H9 (cell line): ENCODE results near the gene EDARADD. TPM values are rescaled to one million over a fixed set of nuclear protein-coding genes. Genes with fewer than 3 reads are reported as not detected.
A peak's percentile ranks its signal among the peaks of the same experiment; 100 is the strongest.

Source experiments
- DNase-seq: peaks from one replicate; pipeline ENCODE4 v3.0.0-alpha.2; 2017
- H2AFZ ChIP-seq: one replicate; pipeline ENCODE4 v1.6.1; 2013; ENCODE audit warnings: mild to moderate bottlenecking, low read length, control low read depth, moderate library complexity
- H2AK5ac ChIP-seq: 2 replicates; pipeline ENCODE4 v1.6.1; 2013; ENCODE audit warnings: low read length, control low read depth, mixed read lengths; ENCODE audit not compliant: insufficient read length
- H2BK120ac ChIP-seq: one replicate; pipeline ENCODE4 v1.6.1; 2013; ENCODE audit warnings: low read depth, mild to moderate bottlenecking, low read length, control low read depth, inconsistent platforms; ENCODE audit not compliant: poor library complexity, severe bottlenecking
- H2BK12ac ChIP-seq: 2 replicates; pipeline ENCODE4 v1.6.1; 2013; ENCODE audit warnings: low read length, control low read depth, mixed read lengths, low read depth; ENCODE audit not compliant: insufficient read length
- H2BK15ac ChIP-seq: 2 replicates; pipeline ENCODE4 v1.6.1; 2013; ENCODE audit warnings: low read depth, low read length, control low read depth
- H2BK20ac ChIP-seq: one replicate; pipeline ENCODE4 v1.6.1; 2013; ENCODE audit warnings: low read depth, mild to moderate bottlenecking, low read length, control low read depth, inconsistent platforms; ENCODE audit not compliant: poor library complexity, severe bottlenecking
- H2BK5ac ChIP-seq: 2 replicates; pipeline ENCODE4 v1.6.1; 2013; ENCODE audit warnings: low read length, control low read depth, mixed read lengths; ENCODE audit not compliant: insufficient read length
- H3K14ac ChIP-seq: 2 replicates; pipeline ENCODE4 v1.6.1; 2013; ENCODE audit warnings: low read length, control low read depth; ENCODE audit not compliant: insufficient read depth
- H3K18ac ChIP-seq: 2 replicates; pipeline ENCODE4 v1.6.1; 2013; ENCODE audit warnings: low read depth, mild to moderate bottlenecking, mixed read lengths, low read length, control low read depth; ENCODE audit not compliant: insufficient read length
- H3K23ac ChIP-seq: 2 replicates; pipeline ENCODE4 v1.6.1; 2013; ENCODE audit warnings: low read length, control low read depth, mixed read lengths, low read depth; ENCODE audit not compliant: insufficient read length
- H3K23me2 ChIP-seq: 2 replicates; pipeline ENCODE4 v1.6.1; 2013; ENCODE audit warnings: low read depth, mild to moderate bottlenecking, mixed read lengths, low read length, control low read depth; ENCODE audit not compliant: insufficient read length, poor library complexity, severe bottlenecking
- H3K27ac ChIP-seq: 2 replicates; pipeline ENCODE4 v1.5.1; 2013; ENCODE audit warnings: low read length, control low read depth, mixed read lengths, low read depth; ENCODE audit not compliant: insufficient read length
- H3K27me3 ChIP-seq: 2 replicates; pipeline ENCODE4 v1.6.1; 2013; ENCODE audit warnings: low read length, control low read depth, inconsistent platforms; ENCODE audit not compliant: insufficient read depth
- H3K4ac ChIP-seq: 2 replicates; pipeline ENCODE4 v1.6.1; 2013; ENCODE audit warnings: low read depth, mild to moderate bottlenecking, control low read depth, inconsistent platforms, low read length, moderate library complexity
- H3K4me1 ChIP-seq: 2 replicates; pipeline ENCODE4 v1.6.1; 2013; ENCODE audit warnings: low read length, control low read depth, inconsistent platforms; ENCODE audit not compliant: insufficient read depth
- H3K4me2 ChIP-seq: 2 replicates; pipeline ENCODE4 v1.6.1; 2013; ENCODE audit warnings: low read length, control low read depth, mixed read lengths; ENCODE audit not compliant: insufficient read length, insufficient read depth
- H3K56ac ChIP-seq: 2 replicates; pipeline ENCODE4 v1.6.1; 2013; ENCODE audit warnings: low read depth, mild to moderate bottlenecking, mixed read lengths, low read length, control low read depth; ENCODE audit not compliant: insufficient read length
- H3K79me1 ChIP-seq: 2 replicates; pipeline ENCODE4 v1.6.1; 2013; ENCODE audit warnings: low read depth, mild to moderate bottlenecking, moderate library complexity, low read length, control low read depth, inconsistent platforms; ENCODE audit not compliant: insufficient read depth, poor library complexity, severe bottlenecking
- H3K79me2 ChIP-seq: 2 replicates; pipeline ENCODE4 v1.6.1; 2013; ENCODE audit warnings: low read length, control low read depth, inconsistent platforms; ENCODE audit not compliant: insufficient read depth
- H3K9ac ChIP-seq: 2 replicates; pipeline ENCODE4 v1.6.1; 2013; ENCODE audit warnings: low read length, control low read depth, mixed read lengths; ENCODE audit not compliant: insufficient read length; ENCODE audit errors: extremely low read depth
- H3K9me3 ChIP-seq: one replicate; pipeline ENCODE4 v1.6.1; 2013; ENCODE audit warnings: low read depth, low read length, inconsistent platforms; ENCODE audit not compliant: control insufficient read depth
- H3T11ph ChIP-seq: one replicate; pipeline ENCODE4 v1.6.1; 2013; ENCODE audit warnings: mild to moderate bottlenecking, low read length, control low read depth, inconsistent platforms
- H4K20me1 ChIP-seq: one replicate; pipeline ENCODE4 v1.6.1; 2013; ENCODE audit not compliant: control insufficient read depth, insufficient read length, insufficient read depth
- H4K5ac ChIP-seq: 2 replicates; pipeline ENCODE4 v1.6.1; 2013; ENCODE audit warnings: low read depth, mild to moderate bottlenecking, mixed read lengths, low read length, control low read depth; ENCODE audit not compliant: insufficient read length
- H4K8ac ChIP-seq: replicated peaks from 2 replicates; pipeline ENCODE4 v1.6.1; 2013; ENCODE audit warnings: low read length, control low read depth, mixed read lengths, low read depth; ENCODE audit not compliant: insufficient read length
- H4K91ac ChIP-seq: 2 replicates; pipeline ENCODE4 v1.6.1; 2013; ENCODE audit warnings: low read depth, mild to moderate bottlenecking, moderate library complexity, mixed read lengths, low read length, control low read depth; ENCODE audit not compliant: insufficient read length
- H3K27ac Mint-ChIP-seq, 3 experiments: 2 replicates in 2 of 3; 3 replicates in 1 of 3; pipeline ENCODE4 v1.8.0; 2020 to 2021; ENCODE audit warnings: mixed read lengths in 3 of 3, mild to moderate bottlenecking in 1 of 3, moderate library complexity in 1 of 3
- H3K27me3 Mint-ChIP-seq: 2 replicates; pipeline ENCODE4 v1.8.0; 2021; ENCODE audit warnings: low read depth, mild to moderate bottlenecking, moderate library complexity, mixed read lengths
- H3K36me3 Mint-ChIP-seq, 3 experiments: 2 replicates in 2 of 3; 3 replicates in 1 of 3; pipeline ENCODE4 v1.8.0; 2020 to 2021; ENCODE audit warnings: low read depth in 3 of 3, mixed read lengths in 3 of 3; ENCODE audit not compliant: insufficient read depth in 1 of 3
- H3K4me1 Mint-ChIP-seq, 2 experiments: 2 replicates each; pipeline ENCODE4 v1.8.0; 2020; ENCODE audit warnings: mixed read lengths in 2 of 2
- H3K4me3 Mint-ChIP-seq, 2 experiments: 2 replicates in 1 of 2; 3 replicates in 1 of 2; pipeline ENCODE4 v1.8.0; 2020 to 2021; ENCODE audit warnings: mild to moderate bottlenecking in 2 of 2, mixed read lengths in 2 of 2, moderate library complexity in 1 of 2
- H3K9me3 Mint-ChIP-seq, 2 experiments: 2 replicates in 1 of 2; 3 replicates in 1 of 2; pipeline ENCODE4 v1.8.0; 2020; ENCODE audit warnings: mild to moderate bottlenecking in 2 of 2, mixed read lengths in 2 of 2, moderate library complexity in 1 of 2
- WGBS: extraction: QIAGEN DNeasy Blood & Tissue Kit; methylation state at CpG from one replicate; pipeline ENCODE4 v1.1.7; 2013; ENCODE audit warnings: missing lambda C conversion rate, low lambda C conversion rate, mixed read lengths; ENCODE audit not compliant: insufficient read length; ENCODE audit errors: extremely low coverage; 5-methylcytosine and 5-hydroxymethylcytosine counted together
- total RNA-seq: library from RNA; stranded (reverse); gene quantifications from 2 replicates; pipeline ENCODE4 v1.2.1, GENCODE V29; 2021
- TF ChIP-seq, protein P1 (sequence below): fragments of 200-600 bp; sonication (generic); conservative IDR thresholded peaks from 3 replicates; pipeline ENCODE4 v1.8.0; 2021; ENCODE audit warnings: antibody characterized with exemption, mild to moderate bottlenecking

EDARADD gene
- total RNA-seq, 1 experiment from 2014 or later = 3.8 TPM

GRCh38 chr1:236348071-236348470 is 46.0 kb upstream of the EDARADD start:
- Histone ChIP-seq H3K9ac (no peak overlapping the region), H2BK120ac (no peak overlapping the region), H3K14ac (no peak overlapping the region), H3K23ac (no peak overlapping the region), H2BK12ac (no peak overlapping the region), H3T11ph (no peak overlapping the region), H3K23me2 (no peaks in the 10 kb centered on the region), H3K79me1 (no peaks in the 10 kb centered on the region), H4K20me1 (no peaks in the 10 kb centered on the region), H3K27me3 (no peaks in the 10 kb centered on the region), H2BK5ac (no peak overlapping the region), H3K9me3 (no peaks in the 10 kb centered on the region), H3K18ac (no peak overlapping the region), H4K5ac (no peak overlapping the region), H2AK5ac (no peak overlapping the region), H2BK20ac (no peak overlapping the region), H2BK15ac (no peak overlapping the region), H3K4me2 (no peak overlapping the region), H2AFZ (no peak overlapping the region), H4K91ac (no peak overlapping the region), H3K4me1 (no peaks in the 10 kb centered on the region), H4K8ac (no peak overlapping the region), H3K79me2 (no peaks in the 10 kb centered on the region), H3K56ac (no peak overlapping the region), H3K4ac (no peak overlapping the region), H3K27ac (no peak overlapping the region)
- H3K27ac Mint-ChIP-seq = no peak overlapping the region; a peak in 1 of 7 replicates
- WGBS = no CpG with 5 or more reads among the region's 31 CpGs
- DNase-seq = peak; percentile 67
- TF ChIP-seq, protein P1, sequence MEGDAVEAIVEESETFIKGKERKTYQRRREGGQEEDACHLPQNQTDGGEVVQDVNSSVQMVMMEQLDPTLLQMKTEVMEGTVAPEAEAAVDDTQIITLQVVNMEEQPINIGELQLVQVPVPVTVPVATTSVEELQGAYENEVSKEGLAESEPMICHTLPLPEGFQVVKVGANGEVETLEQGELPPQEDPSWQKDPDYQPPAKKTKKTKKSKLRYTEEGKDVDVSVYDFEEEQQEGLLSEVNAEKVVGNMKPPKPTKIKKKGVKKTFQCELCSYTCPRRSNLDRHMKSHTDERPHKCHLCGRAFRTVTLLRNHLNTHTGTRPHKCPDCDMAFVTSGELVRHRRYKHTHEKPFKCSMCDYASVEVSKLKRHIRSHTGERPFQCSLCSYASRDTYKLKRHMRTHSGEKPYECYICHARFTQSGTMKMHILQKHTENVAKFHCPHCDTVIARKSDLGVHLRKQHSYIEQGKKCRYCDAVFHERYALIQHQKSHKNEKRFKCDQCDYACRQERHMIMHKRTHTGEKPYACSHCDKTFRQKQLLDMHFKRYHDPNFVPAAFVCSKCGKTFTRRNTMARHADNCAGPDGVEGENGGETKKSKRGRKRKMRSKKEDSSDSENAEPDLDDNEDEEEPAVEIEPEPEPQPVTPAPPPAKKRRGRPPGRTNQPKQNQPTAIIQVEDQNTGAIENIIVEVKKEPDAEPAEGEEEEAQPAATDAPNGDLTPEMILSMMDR = no peak
- no peaks in the 10 kb centered on the region for H3K36me3 Mint-ChIP-seq
- H3K4me1 Mint-ChIP-seq = peaks cover 4% of the 10 kb centered on the region in 2 experiments
- no peaks in the 10 kb centered on the region for H3K27me3 Mint-ChIP-seq
- H3K9me3 Mint-ChIP-seq = no peaks in the 10 kb centered on the region
- H3K4me3 Mint-ChIP-seq = no peak overlapping the region
